K562 (cell line): Measurements from ENCODE around the gene INO80. TPM values are rescaled to one million over a fixed set of nuclear protein-coding genes. Genes with fewer than 3 reads are reported as not detected.

Experiments used
- AFF1 ChIP-seq, 2 experiments: fragments of 450-650 bp; IDR thresholded peaks; 2 replicates each; pipeline ENCODE4 v1.6.1; 2018; ENCODE audit warnings: mild to moderate bottlenecking in 2 of 2, low read depth in 1 of 2; ENCODE audit not compliant: partially characterized antibody in 2 of 2
- KDM4B ChIP-seq, 2 experiments: fragments of 450-650 bp in 1 of 2; sonication (generic) in 1 of 2; IDR thresholded peaks; 2 replicates each; pipeline ENCODE4 v1.6.1; 2016 to 2017; ENCODE audit warnings: borderline replicate concordance in 2 of 2, antibody characterized with exemption in 1 of 2, low read depth in 1 of 2, mild to moderate bottlenecking in 1 of 2
- NR2C2 ChIP-seq, 2 experiments: fragments of 200-800 bp in 1 of 2; sonication (Bioruptor generic) in 1 of 2; sonication (generic) in 1 of 2; formaldehyde crosslinking in 1 of 2; IDR thresholded peaks; 2 replicates each; pipeline versions ENCODE4 v1.6.1 to v1.8.0; 2016 to 2022; ENCODE audit warnings: mild to moderate bottlenecking in 1 of 2, missing compliant biosample characterization in 1 of 2, missing genetic modification characterization in 1 of 2, missing genetic modification reagents in 1 of 2
- RBM34 ChIP-seq: fragments of 200-400 bp; formaldehyde crosslinking; IDR thresholded peaks from 2 replicates; pipeline ENCODE4 v1.6.1; 2018; ENCODE audit warnings: low read length, borderline replicate concordance; ENCODE audit not compliant: insufficient read depth
- ZFP91 ChIP-seq: sonication (generic); formaldehyde crosslinking; IDR thresholded peaks from 2 replicates; pipeline ENCODE4 v1.8.0; 2022; ENCODE audit warnings: mild to moderate bottlenecking, missing genetic modification reagents
- ZNF263 ChIP-seq: sonication (generic); formaldehyde crosslinking; IDR thresholded peaks from 2 replicates; pipeline ENCODE4 v1.8.0; 2022; ENCODE audit warnings: mild to moderate bottlenecking, missing genetic modification reagents, borderline replicate concordance
- ZNF311 ChIP-seq: fragments of 250-450 bp; sonication (Bioruptor Pico); IDR thresholded peaks from 2 replicates; pipeline ENCODE4 v1.4.0; 2020; ENCODE audit warnings: mild to moderate bottlenecking, moderate library complexity
- ZNF764 ChIP-seq: fragments of 250-450 bp; sonication (Bioruptor Pico); IDR thresholded peaks from 2 replicates; pipeline ENCODE4 v1.4.0; 2020; ENCODE audit warnings: low read depth, mild to moderate bottlenecking, moderate library complexity
- polyA plus RNA-seq, 8 experiments: library from polyadenylated mRNA; depleted of rRNA in 4 of 8; stranded (reverse) in 5 of 8; unstranded in 3 of 8; fragments of >200 nt; fragmentation: Nextera tagmentation in 2 of 8; fragmentation: Illumina TruSeq in 1 of 8; extraction: Ambion mirVana in 2 of 8; extraction: Trizol in 1 of 8; gene quantifications; 2 replicates each; pipeline versions ENCODE4 v1.2.1 to v1.2.3, GENCODE V29; 2011 to 2014; ENCODE audit warnings: inconsistent platforms in 1 of 8, missing spikeins in 1 of 8
- total RNA-seq, 7 experiments: library from RNA; depleted of rRNA in 6 of 7; stranded (reverse); fragments of >200 nt in 6 of 7; fragmentation: Illumina TruSeq in 2 of 7; extraction: Trizol in 2 of 7; gene quantifications; 2 replicates each; pipeline versions ENCODE4 v1.2.1 to v1.2.3, GENCODE V29; 2011 to 2021; ENCODE audit warnings: low replicate concordance in 1 of 7

INO80 gene
- total and polyA plus RNA-seq, 9 of the 15 experiments (the other 6 are each of a cell fraction or from before 2014, with no cell fraction given), result 1.1 to 25.7 (median 19.9) TPM

GRCh38 chr15:41042851-41043250 lies 73.2 kb downstream of the INO80 start (continued):
- TF ChIP-seq AFF1 (IDR thresholded peaks at IDR 0.05; ENCODE audit: low read depth in 1 of 2, partially characterized antibody in 2 of 2) (no peak), NR2C2 (CRISPR knock-in tag; IDR thresholded peaks at IDR 0.05) (no peak), NR2C2 (tag; IDR thresholded peaks at IDR 0.05) (no peak), ZNF764 (CRISPR knock-in tag) (no peak), ZNF311 (no peak), ZNF263 (CRISPR knock-in tag) (no peak), ZFP91 (CRISPR knock-in tag) (no peak), KDM4B (IDR thresholded peaks at IDR 0.05; ENCODE audit: borderline replicate concordance in 2 of 2, low read depth in 1 of 2) (no peak), RBM34 (no peak)
